A673 (cell line): ENCODE measurements around the gene EIF1AD. TPM values are rescaled to one million over a fixed set of nuclear protein-coding genes. Genes with fewer than 3 reads are reported as not detected.

ENCODE experiments used
- BruUV-seq: library from RNA; stranded (reverse); fragments of 400-500 nt; replicated peaks from 2 replicates; lab custom pipeline; 2021; lab: Mats Ljungman, UMichigan
- CTCF ChIA-PET: fragments of 300-600 bp; sonication (Branson Sonifier 250); formaldehyde crosslinking; loops from one replicate; lab custom pipeline; 2022; ENCODE audit warnings: antibody characterized with exemption; lab: Charles Lee
- POLR2A ChIA-PET: fragments of 300-600 bp; sonication (Branson Sonifier 250); formaldehyde crosslinking; loops from one replicate; lab custom pipeline; 2022; ENCODE audit warnings: antibody characterized with exemption; ENCODE audit not compliant: low non-redundant PET; lab: Charles Lee
- DNase-seq: peaks from one replicate; pipeline ENCODE4 v3.0.0-alpha.2; 2015; ENCODE audit warnings: low spot score
- H3K27ac ChIP-seq: fragments of 200-600 bp; sonication (generic); 2 replicates; pipeline ENCODE4 v1.5.1; 2016; ENCODE audit warnings: mixed run types, low read depth, mild to moderate bottlenecking, mixed read lengths, antibody characterized with exemption, low read length; ENCODE audit not compliant: poor library complexity, severe bottlenecking
- H3K27me3 ChIP-seq: fragments of 200-600 bp; sonication (generic); replicated peaks from 2 replicates; pipeline ENCODE4 v1.6.1; 2017; ENCODE audit warnings: mixed run types, low read depth, mild to moderate bottlenecking, mixed read lengths, antibody characterized with exemption, low read length; ENCODE audit not compliant: insufficient read depth, poor library complexity
- H3K36me3 ChIP-seq: fragments of 200-600 bp; sonication (generic); 2 replicates; pipeline ENCODE4 v1.6.1; 2016; ENCODE audit warnings: mixed run types, mild to moderate bottlenecking, mixed read lengths, antibody characterized with exemption, low read length; ENCODE audit not compliant: insufficient read depth, poor library complexity, severe bottlenecking
- H3K4me1 ChIP-seq: fragments of 200-600 bp; sonication (generic); 2 replicates; pipeline ENCODE4 v1.6.1; 2017; ENCODE audit warnings: mixed run types, mild to moderate bottlenecking, mixed read lengths, antibody characterized with exemption, low read length; ENCODE audit not compliant: insufficient read depth, poor library complexity, severe bottlenecking
- H3K4me3 ChIP-seq: fragments of 200-600 bp; sonication (generic); 2 replicates; pipeline ENCODE4 v1.5.1; 2016; ENCODE audit warnings: low read depth, mixed run types, mild to moderate bottlenecking, mixed read lengths, low read length; ENCODE audit not compliant: poor library complexity, severe bottlenecking
- H3K9me3 ChIP-seq: fragments of 200-600 bp; sonication (generic); 2 replicates; pipeline ENCODE4 v1.6.1; 2016; ENCODE audit warnings: mixed run types, low read depth, mild to moderate bottlenecking, mixed read lengths, antibody characterized with exemption, low read length; ENCODE audit not compliant: poor library complexity, severe bottlenecking
- EZH2 ChIP-seq: fragments of 200-600 bp; sonication (generic); IDR thresholded peaks from 2 replicates; pipeline ENCODE4 v1.6.1; 2017; ENCODE audit warnings: borderline replicate concordance, low read depth, mild to moderate bottlenecking, mixed read lengths, antibody characterized with exemption, low read length; ENCODE audit not compliant: poor library complexity, severe bottlenecking
- intact Hi-C: fragments of 100-400 bp; cut with micrococcal nuclease; formaldehyde crosslinking; loops from one replicate; pipeline ENCODE4 v1.10.0; 2022; ENCODE audit not compliant: unreplicated experiment
- total RNA-seq: library from RNA; stranded (reverse); gene quantifications from 2 replicates; pipeline ENCODE4 v1.2.3, GENCODE V29; 2021
- TF ChIP-seq, protein P1 (sequence below): fragments of 300-800, 200-600 bp; sonication (generic); conservative IDR thresholded peaks from 2 replicates; pipeline ENCODE4 v1.5.1; 2017; ENCODE audit warnings: low read depth, mild to moderate bottlenecking, antibody characterized with exemption, low read length, moderate library complexity, mixed read lengths

EIF1AD gene
- total RNA-seq, 1 experiment from 2014 or later: 86.2 TPM

DNA sequence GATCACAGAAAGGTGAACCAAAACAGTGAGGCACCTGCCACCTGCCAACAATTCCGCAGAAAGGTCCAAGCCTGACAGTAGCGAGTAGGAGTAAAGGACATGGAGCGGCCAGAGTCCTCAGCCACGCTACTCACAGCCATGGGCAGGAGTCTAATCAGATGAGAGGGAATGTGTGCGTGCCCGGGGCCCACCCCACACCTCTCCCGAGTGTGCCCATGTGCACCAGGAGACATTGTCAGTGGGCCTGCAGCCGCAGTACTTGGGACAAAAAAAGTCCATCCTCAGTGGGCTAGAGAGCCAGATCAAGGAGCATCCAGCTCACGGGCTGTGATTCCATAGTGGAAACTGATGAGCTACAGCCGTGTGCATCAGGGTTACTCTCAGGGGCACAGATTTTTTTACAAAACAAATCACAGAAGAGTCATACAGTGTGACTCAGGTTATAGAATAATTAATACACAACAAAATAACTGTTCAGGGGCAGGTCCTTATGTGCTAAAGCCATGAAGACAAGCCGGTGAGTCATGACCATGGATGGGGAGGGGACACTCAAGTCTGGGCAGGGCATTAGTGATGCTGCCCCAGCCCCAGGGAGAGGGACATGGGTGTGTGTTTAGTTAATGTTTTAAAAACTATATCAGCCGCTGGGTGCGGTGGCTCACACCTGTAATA lies 28.4 kb downstream of the EIF1AD start:
- no peaks in the 10 kb centered on the region for H3K9me3 ChIP-seq
- no peak for TF ChIP-seq EZH2
- TF ChIP-seq, protein P1, sequence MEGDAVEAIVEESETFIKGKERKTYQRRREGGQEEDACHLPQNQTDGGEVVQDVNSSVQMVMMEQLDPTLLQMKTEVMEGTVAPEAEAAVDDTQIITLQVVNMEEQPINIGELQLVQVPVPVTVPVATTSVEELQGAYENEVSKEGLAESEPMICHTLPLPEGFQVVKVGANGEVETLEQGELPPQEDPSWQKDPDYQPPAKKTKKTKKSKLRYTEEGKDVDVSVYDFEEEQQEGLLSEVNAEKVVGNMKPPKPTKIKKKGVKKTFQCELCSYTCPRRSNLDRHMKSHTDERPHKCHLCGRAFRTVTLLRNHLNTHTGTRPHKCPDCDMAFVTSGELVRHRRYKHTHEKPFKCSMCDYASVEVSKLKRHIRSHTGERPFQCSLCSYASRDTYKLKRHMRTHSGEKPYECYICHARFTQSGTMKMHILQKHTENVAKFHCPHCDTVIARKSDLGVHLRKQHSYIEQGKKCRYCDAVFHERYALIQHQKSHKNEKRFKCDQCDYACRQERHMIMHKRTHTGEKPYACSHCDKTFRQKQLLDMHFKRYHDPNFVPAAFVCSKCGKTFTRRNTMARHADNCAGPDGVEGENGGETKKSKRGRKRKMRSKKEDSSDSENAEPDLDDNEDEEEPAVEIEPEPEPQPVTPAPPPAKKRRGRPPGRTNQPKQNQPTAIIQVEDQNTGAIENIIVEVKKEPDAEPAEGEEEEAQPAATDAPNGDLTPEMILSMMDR: no peak
- CTCF ChIA-PET: no interaction called here
- H3K27me3 ChIP-seq: no peaks in the 10 kb centered on the region
- POLR2A ChIA-PET: interaction anchor here (0.7 kb wide), 1 partner anchor 253 kb away, joined by 26 read pairs; the partner anchor contains the start of gene RNASEH2C
- intact Hi-C loops: no loop called here
- no peak for DNase-seq
- H3K36me3 ChIP-seq: peaks cover 46% of the 10 kb centered on the region
- H3K27ac ChIP-seq: no peak overlapping the region
- H3K4me3 ChIP-seq: no peak overlapping the region
- no peaks in the 10 kb centered on the region for H3K4me1 ChIP-seq
- BruUV-seq: TSS peak; percentile 15

DNA sequence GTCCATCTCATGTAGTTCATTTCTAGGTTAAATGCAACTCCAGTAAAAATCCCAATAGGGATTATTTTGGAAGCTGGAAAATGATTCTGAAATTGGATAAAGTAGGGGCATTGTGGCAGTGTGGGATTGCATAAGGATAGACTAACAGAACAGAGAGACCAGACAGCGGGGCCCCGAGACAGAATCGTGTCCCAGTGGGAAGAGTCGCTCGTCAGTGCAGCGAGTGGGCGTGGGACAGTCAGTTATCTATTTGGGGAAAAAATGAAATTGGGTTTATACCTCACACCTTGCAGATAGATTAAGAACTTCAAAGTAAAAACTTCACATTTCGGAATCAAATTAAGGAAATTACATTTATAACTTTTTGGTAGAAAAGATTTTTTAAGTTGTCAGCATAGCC lies 29.8 kb downstream of the EIF1AD start:
- no peak for DNase-seq
- Histone ChIP-seq H3K27me3 (no peaks in the 10 kb centered on the region), H3K27ac (no peak overlapping the region), H3K4me1 (no peaks in the 10 kb centered on the region), H3K36me3 (peaks cover 46% of the 10 kb centered on the region), H3K9me3 (no peaks in the 10 kb centered on the region), H3K4me3 (no peak overlapping the region)
- TF ChIP-seq, protein P1: no peak
- no peak for TF ChIP-seq EZH2
- CTCF ChIA-PET: no interaction called here
- POLR2A ChIA-PET: no interaction called here
- intact Hi-C loops: no loop called here
- BruUV-seq: no TSS peak

DNA sequence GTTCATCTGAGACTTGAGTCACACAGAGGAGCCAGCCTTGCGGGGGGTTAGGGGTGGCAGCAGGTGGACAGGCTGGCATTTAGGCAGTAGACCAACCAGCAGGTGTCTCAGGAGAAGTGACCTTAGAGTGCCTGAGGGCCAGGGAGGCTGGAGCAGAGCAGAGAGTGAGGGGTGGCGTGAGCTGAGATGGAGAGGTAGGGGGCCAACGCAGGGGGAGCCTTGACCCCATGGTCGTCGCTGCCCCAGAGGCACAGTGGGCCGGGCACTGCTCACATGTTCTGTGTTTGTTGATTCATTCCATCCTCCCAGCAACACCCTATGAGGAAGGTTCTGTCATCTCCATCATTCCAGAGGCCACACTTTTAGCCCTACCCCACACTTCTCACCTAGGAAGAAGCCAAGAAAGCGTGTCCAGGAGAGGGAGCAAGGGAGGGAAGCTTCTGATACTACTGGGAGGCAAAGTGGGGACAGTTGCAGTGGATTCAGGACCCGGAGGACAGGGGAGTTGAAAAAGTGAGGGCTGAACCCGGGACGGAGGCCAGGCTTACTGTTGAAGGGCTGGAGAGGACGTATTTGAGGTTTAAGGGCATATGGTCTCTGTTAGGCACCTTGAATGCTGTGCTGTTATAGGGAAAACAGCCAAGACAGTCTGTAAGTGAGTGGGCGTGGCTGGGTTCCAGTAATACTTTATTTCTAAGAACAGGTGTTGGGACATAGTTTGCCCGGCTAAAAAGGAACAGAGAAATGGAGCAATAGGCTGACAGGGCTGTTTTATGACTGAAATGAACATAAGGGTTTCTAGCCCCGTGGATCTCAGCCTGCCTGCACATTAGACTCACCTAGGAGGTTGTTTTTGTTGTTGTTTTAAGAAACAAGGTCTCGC lies 33.1 kb downstream of the EIF1AD start:
- H3K4me1 ChIP-seq: no peaks in the 10 kb centered on the region
- DNase-seq: no peak
- intact Hi-C loops: no loop called here
- TF ChIP-seq, protein P1: no peak
- TF ChIP-seq EZH2: no peak
- no TSS peak for BruUV-seq
- no peaks in the 10 kb centered on the region for H3K9me3 ChIP-seq
- CTCF ChIA-PET: no interaction called here
- no peak overlapping the region for H3K4me3 ChIP-seq
- no peak overlapping the region for H3K27ac ChIP-seq
- no peaks in the 10 kb centered on the region for H3K27me3 ChIP-seq
- POLR2A ChIA-PET: no interaction called here
- peaks cover 70% of the 10 kb centered on the region for H3K36me3 ChIP-seq
